BLaER1 treated with 17β-estradiol and CSF1 and Interleukin-3, amounts not matched to agents 10 nM and 100 nM (cell line): ENCODE results near the gene FAHD2A.

Experiments
- H3K27ac ChIP-seq, 11 experiments: shearing (Covaris generic); formaldehyde crosslinking; 2 replicates each; pipeline ENCODE4 v1.8.1; 2022
- H3K27me3 ChIP-seq, 11 experiments: shearing (Covaris generic); formaldehyde crosslinking; 2 replicates each; pipeline ENCODE4 v1.8.1; 2022
- H3K36me3 ChIP-seq, 11 experiments: shearing (Covaris generic); formaldehyde crosslinking; 2 replicates each; pipeline ENCODE4 v1.8.1; 2022
- H3K4me1 ChIP-seq, 10 experiments: shearing (Covaris generic); formaldehyde crosslinking; 2 replicates each; pipeline ENCODE4 v1.8.1; 2022
- H3K4me2 ChIP-seq, 11 experiments: shearing (Covaris generic); formaldehyde crosslinking; 2 replicates each; pipeline ENCODE4 v1.8.1; 2022
- H3K4me3 ChIP-seq, 10 experiments: shearing (Covaris generic); formaldehyde crosslinking; 2 replicates each; pipeline ENCODE4 v1.8.1; 2022
- H3K9ac ChIP-seq, 11 experiments: shearing (Covaris generic); formaldehyde crosslinking; 2 replicates each; pipeline ENCODE4 v1.8.1; 2022
- H3K9me3 ChIP-seq, 11 experiments: shearing (Covaris generic); formaldehyde crosslinking; replicated peaks in 1 of 11; 2 replicates each; pipeline ENCODE4 v1.8.1; 2022
- H4K20me1 ChIP-seq, 11 experiments: shearing (Covaris generic); formaldehyde crosslinking; 2 replicates each; pipeline ENCODE4 v1.8.1; 2022
- Cebpa-rat ChIP-seq, 11 experiments: shearing (Covaris generic); IDR thresholded peaks; 2 replicates each; pipeline ENCODE4 v1.8.1; 2022

The FAHD2A gene

GRCh38 chr2:95387358-95387757 is 15.2 kb upstream of the FAHD2A start:
- no peaks in the 10 kb centered on the region for H3K27me3 ChIP-seq
- H3K36me3 ChIP-seq = no peaks in the 10 kb centered on the region
- H4K20me1 ChIP-seq = no peaks in the 10 kb centered on the region
- H3K9ac ChIP-seq = no peak overlapping the region
- H3K4me1 ChIP-seq = peaks cover 0 to 5% (median 0%) of the 10 kb centered on the region in 10 experiments; a peak in 1 of 20 replicates
- H3K27ac ChIP-seq = no peak overlapping the region
- H3K9me3 ChIP-seq = no peaks in the 10 kb centered on the region
- H3K4me2 ChIP-seq = no peak overlapping the region
- no peak for TF ChIP-seq Cebpa-rat (IDR thresholded peaks at IDR 0.05)
- no peak overlapping the region for H3K4me3 ChIP-seq

GRCh38 chr2:95388091-95388692 is 14.3 kb upstream of the FAHD2A start:
- peaks cover 0 to 5% (median 0%) of the 10 kb centered on the region in 10 experiments; a peak in 1 of 20 replicates for H3K4me1 ChIP-seq
- no peaks in the 10 kb centered on the region for H3K9me3 ChIP-seq
- no peak overlapping the region for H3K27ac ChIP-seq
- no peaks in the 10 kb centered on the region for H3K36me3 ChIP-seq
- H3K4me3 ChIP-seq = no peak overlapping the region
- H4K20me1 ChIP-seq = no peaks in the 10 kb centered on the region
- no peak overlapping the region for H3K9ac ChIP-seq
- TF ChIP-seq Cebpa-rat (IDR thresholded peaks at IDR 0.05) = no peak
- H3K4me2 ChIP-seq = no peak overlapping the region
- H3K27me3 ChIP-seq = no peaks in the 10 kb centered on the region

- no peak overlapping the region for H3K4me3 ChIP-seq
- no peak overlapping the region for H3K9ac ChIP-seq
- no peaks in the 10 kb centered on the region for H3K9me3 ChIP-seq
- H3K4me2 ChIP-seq = no peak overlapping the region
- H3K27me3 ChIP-seq = no peaks in the 10 kb centered on the region
- no peaks in the 10 kb centered on the region for H4K20me1 ChIP-seq
- peaks cover 0 to 5% (median 0%) of the 10 kb centered on the region in 10 experiments; a peak in 1 of 20 replicates for H3K4me1 ChIP-seq
- no peaks in the 10 kb centered on the region for H3K36me3 ChIP-seq
- TF ChIP-seq Cebpa-rat (IDR thresholded peaks at IDR 0.05) = no peak
- H3K27ac ChIP-seq = no peak overlapping the region
Measured at GRCh38 chr2:95388856-95389244, 13.7 kb upstream of the FAHD2A start.

GRCh38 chr2:95389245-95390119 is 13.0 kb upstream of the FAHD2A start:
- no peak for TF ChIP-seq Cebpa-rat (IDR thresholded peaks at IDR 0.05)
- Histone ChIP-seq H3K4me1 (peaks cover 0 to 5% (median 0%) of the 10 kb centered on the region in 10 experiments; a peak in 1 of 20 replicates), H3K27ac (no peak overlapping the region), H3K4me2 (no peak overlapping the region), H3K4me3 (no peak overlapping the region), H3K36me3 (no peaks in the 10 kb centered on the region), H3K9ac (no peak overlapping the region), H3K27me3 (no peaks in the 10 kb centered on the region), H4K20me1 (no peaks in the 10 kb centered on the region), H3K9me3 (no peaks in the 10 kb centered on the region)

- Histone ChIP-seq H3K4me2 (no peak overlapping the region), H3K27me3 (no peaks in the 10 kb centered on the region), H3K9me3 (no peaks in the 10 kb centered on the region), H3K4me3 (no peak overlapping the region), H3K4me1 (no peaks in the 10 kb centered on the region), H3K27ac (no peak overlapping the region), H3K36me3 (no peaks in the 10 kb centered on the region), H3K9ac (no peak overlapping the region), H4K20me1 (no peaks in the 10 kb centered on the region; a peak in 1 of 22 replicates)
- no peak for TF ChIP-seq Cebpa-rat (IDR thresholded peaks at IDR 0.05)
Measured at GRCh38 chr2:95390272-95390880, 12.1 kb upstream of the FAHD2A start.

GRCh38 chr2:95390881-95391321 is 11.6 kb upstream of the FAHD2A start:
- Histone ChIP-seq H3K9ac (no peak overlapping the region), H3K9me3 (no peaks in the 10 kb centered on the region)

GRCh38 chr2:95391641-95392310 is 10.7 kb upstream of the FAHD2A start:
- no peak overlapping the region for H3K4me3 ChIP-seq
- H3K4me2 ChIP-seq = no peak overlapping the region
- no peaks in the 10 kb centered on the region for H3K9me3 ChIP-seq
- no peaks in the 10 kb centered on the region for H3K4me1 ChIP-seq
- no peaks in the 10 kb centered on the region for H3K27me3 ChIP-seq
- H3K36me3 ChIP-seq = no peaks in the 10 kb centered on the region
- H4K20me1 ChIP-seq = no peaks in the 10 kb centered on the region; a peak in 1 of 22 replicates
- H3K27ac ChIP-seq = no peak overlapping the region
- TF ChIP-seq Cebpa-rat (IDR thresholded peaks at IDR 0.05) = no peak
- H3K9ac ChIP-seq = no peak overlapping the region

More at GRCh38 chr2:95390881-95391321, 11.6 kb upstream of the FAHD2A start:
- no peaks in the 10 kb centered on the region; a peak in 1 of 22 replicates for H4K20me1 ChIP-seq
- H3K4me3 ChIP-seq = no peak overlapping the region
- no peak overlapping the region for H3K4me2 ChIP-seq
- H3K27ac ChIP-seq = no peak overlapping the region
- H3K4me1 ChIP-seq = no peaks in the 10 kb centered on the region
- no peaks in the 10 kb centered on the region for H3K36me3 ChIP-seq
- TF ChIP-seq Cebpa-rat (IDR thresholded peaks at IDR 0.05) = no peak
- H3K27me3 ChIP-seq = no peaks in the 10 kb centered on the region

GRCh38 chr2:95392320-95392719 is 10.2 kb upstream of the FAHD2A start:
- no peak for TF ChIP-seq Cebpa-rat (IDR thresholded peaks at IDR 0.05)
- H3K9ac ChIP-seq = no peak overlapping the region
- H3K36me3 ChIP-seq = no peaks in the 10 kb centered on the region
- no peak overlapping the region for H3K4me3 ChIP-seq
- H3K27ac ChIP-seq = no peak overlapping the region
- no peak overlapping the region for H3K4me2 ChIP-seq
- no peaks in the 10 kb centered on the region for H3K9me3 ChIP-seq
- no peaks in the 10 kb centered on the region for H3K27me3 ChIP-seq
- H4K20me1 ChIP-seq = no peaks in the 10 kb centered on the region; a peak in 1 of 22 replicates
- H3K4me1 ChIP-seq = no peaks in the 10 kb centered on the region
